Measurements from ENCODE around the gene PPRC1. TPM values are rescaled to one million over a fixed set of nuclear protein-coding genes. Genes with fewer than 3 reads are reported as not detected.

Gene PPRC1
- total RNA-seq, 1 donor from 2014 or later, result 77.2 TPM

GRCh38 chr10:102121739-102122372, 11.0 kb upstream of the PPRC1 start:
- CTCF ChIA-PET, result interaction anchor here (1.1 to 2.1 kb wide), 2 partner anchors 10 to 281 kb away, joined by 3 to 8 read pairs; partner anchors contain the start of gene PPRC1
- no peak for TF ChIP-seq CTCF (IDR thresholded peaks at IDR 0.05)
- Mint-ChIP-seq H3K27me3 (no peaks in the 10 kb centered on the region), H3K9me3 (no peaks in the 10 kb centered on the region), H3K27ac (peak overlapping the region; percentile 92), H3K36me3 (ENCODE audit: low read depth) (peaks cover 2% of the 10 kb centered on the region), H3K4me3 (peak overlapping the region; percentile 94), H3K4me1 (peaks cover 40% of the 10 kb centered on the region)
- intact Hi-C loops (cut with micrococcal nuclease), result loop anchor here (2.0 kb wide), 1 partner anchor 299 kb away; the partner anchor contains the start of gene FBXL15
- POLR2A ChIA-PET, result interaction anchor here (0.6 to 2.1 kb wide), 7 partner anchors 8 to 738 kb away, joined by 3 to 18 read pairs (median 4); partner anchors contain the start of gene PPRC1
- no peak for DNase-seq
- ATAC-seq (ENCODE audit: low read depth), result no peak

- Mint-ChIP-seq H3K4me1 (peaks cover 34% of the 10 kb centered on the region), H3K27me3 (no peaks in the 10 kb centered on the region), H3K4me3 (no peak overlapping the region), H3K36me3 (ENCODE audit: low read depth) (peaks cover 2% of the 10 kb centered on the region), H3K9me3 (no peaks in the 10 kb centered on the region), H3K27ac (no peak overlapping the region)
- ChIA-PET POLR2A (interaction anchor here (0.8 to 1.3 kb wide), 4 partner anchors 9 to 57 kb away, joined by 4 to 7 read pairs (median 4); partner anchors contain the start of genes NOLC1 and PPRC1), CTCF (interaction anchor here (1.1 to 2.1 kb wide), 2 partner anchors 10 to 282 kb away, joined by 3 to 8 read pairs; partner anchors contain the start of gene PPRC1)
- no peak for TF ChIP-seq CTCF (IDR thresholded peaks at IDR 0.05)
- intact Hi-C loops (cut with micrococcal nuclease), result no loop called here
- DNase-seq (no peak), ATAC-seq (ENCODE audit: low read depth) (no peak)
Measured at GRCh38 chr10:102122450-102122849, 10.4 kb upstream of the PPRC1 start.

GRCh38 chr10:102123223-102123622, 9.6 kb upstream of the PPRC1 start:
- ATAC-seq (ENCODE audit: low read depth), result no peak
- POLR2A ChIA-PET, result interaction anchor here (0.7 to 1.3 kb wide), 4 partner anchors 9 to 305 kb away, joined by 3 to 5 read pairs (median 4); partner anchors contain the start of genes NOLC1 and PPRC1
- no peak overlapping the region for H3K4me3 Mint-ChIP-seq
- no peak for TF ChIP-seq CTCF (IDR thresholded peaks at IDR 0.05)
- peaks cover 26% of the 10 kb centered on the region for H3K4me1 Mint-ChIP-seq
- peaks cover 2% of the 10 kb centered on the region for H3K36me3 Mint-ChIP-seq (ENCODE audit: low read depth)
- DNase-seq, result no peak
- H3K27me3 Mint-ChIP-seq, result no peaks in the 10 kb centered on the region
- CTCF ChIA-PET, result interaction anchor here (2.1 kb wide), 1 partner anchor 9 kb away, joined by 8 read pairs; the partner anchor contains the start of gene PPRC1
- no peak overlapping the region for H3K27ac Mint-ChIP-seq
- intact Hi-C loops (cut with micrococcal nuclease), result no loop called here
- H3K9me3 Mint-ChIP-seq, result no peaks in the 10 kb centered on the region

GRCh38 chr10:102131286-102132170, 1.3 kb upstream of the PPRC1 start:
- Mint-ChIP-seq H3K4me1 (peaks cover 33% of the 10 kb centered on the region), H3K4me3 (no peak overlapping the region), H3K9me3 (no peaks in the 10 kb centered on the region), H3K36me3 (ENCODE audit: low read depth) (peaks cover 17% of the 10 kb centered on the region), H3K27ac (peak overlapping the region; percentile 98), H3K27me3 (no peaks in the 10 kb centered on the region)
- POLR2A ChIA-PET, result interaction anchor here (1.2 to 2.3 kb wide), 3 partner anchors 9 to 17 kb away, joined by 3 to 18 read pairs (median 4); partner anchors contain the start of gene LDB1
- DNase-seq (no peak), ATAC-seq (ENCODE audit: low read depth) (no peak)
- intact Hi-C loops (cut with micrococcal nuclease), result loop anchor here (1.0 to 2.0 kb wide), 13 partner anchors 11 to 778 kb away; partner anchors contain the start of genes ARMH3, LDB1, NFKB2 and NOLC1
- TF ChIP-seq CTCF (IDR thresholded peaks at IDR 0.05), result no peak
- CTCF ChIA-PET, result interaction anchor here (0.9 to 2.0 kb wide), 7 partner anchors 9 to 221 kb away, joined by 3 to 13 read pairs (median 5); partner anchors contain the start of gene NOLC1
